Hindlimb muscle (tissue), 1 donor: ENCODE results near the gene CALHM5. TPM values are rescaled to one million over a fixed set of nuclear protein-coding genes. Genes with fewer than 3 reads are reported as not detected.

ENCODE experiments used
- DNase-seq: peaks from one replicate; pipeline ENCODE4 v3.0.0-alpha.2; 2013
- polyA plus RNA-seq: library from polyadenylated mRNA; unstranded; fragments of 120-200 nt; gene quantifications from one replicate; pipeline ENCODE4 v1.2.1, GENCODE V29; 2013; ENCODE audit not compliant: insufficient read length

CALHM5 gene
- polyA plus RNA-seq, 1 donor, result 2.4 TPM

- DNase-seq, result no peak
These were observed 42.0 kb downstream of the CALHM5 start, which contains the start of gene CALHM4 for GRCh38 chr6:116553451-116553850. TSS of gene CALHM4 (plus strand) at chr6:116553751. CDS start at chr6:116553794, 43 bp downstream.

- DNase-seq, result no peak
These were observed 44.6 kb downstream of the CALHM5 start for GRCh38 chr6:116556065-116556464.

GRCh38 chr6:116556814-116557415 lies 45.5 kb downstream of the CALHM5 start:
- no peak for DNase-seq

- DNase-seq, result no peak
These were observed 46.5 kb downstream of the CALHM5 start for GRCh38 chr6:116557893-116558292.

GRCh38 chr6:116560130-116560529 lies 48.7 kb downstream of the CALHM5 start:
- no peak for DNase-seq

- DNase-seq, result peak; percentile 74
These were observed 50.1 kb downstream of the CALHM5 start for GRCh38 chr6:116561377-116562018.

- DNase-seq, result no peak
These were observed 50.6 kb downstream of the CALHM5 start for GRCh38 chr6:116562019-116562403.

GRCh38 chr6:116562614-116563013 lies 51.2 kb downstream of the CALHM5 start:
- no peak for DNase-seq

GRCh38 chr6:116563830-116564229 lies 52.4 kb downstream of the CALHM5 start:
- DNase-seq, result no peak

- no peak for DNase-seq
These were observed 52.9 kb downstream of the CALHM5 start for GRCh38 chr6:116564311-116564710.

- DNase-seq, result no peak
These were observed 53.8 kb downstream of the CALHM5 start for GRCh38 chr6:116564921-116565872.

GRCh38 chr6:116568111-116568510 lies 56.7 kb downstream of the CALHM5 start:
- no peak for DNase-seq

- DNase-seq, result no peak
These were observed 57.6 kb downstream of the CALHM5 start for GRCh38 chr6:116568821-116569755.

- DNase-seq, result peak; percentile 99
These were observed 59.6 kb downstream of the CALHM5 start, which contains the start of gene RWDD1 for GRCh38 chr6:116570856-116571682. TSS of gene RWDD1 (plus strand) at chr6:116571504. CDS start at chr6:116571583, 79 bp downstream.

- no peak for DNase-seq
These were observed 60.2 kb downstream of the CALHM5 start for GRCh38 chr6:116571683-116572000.

- peak; percentile 8 for DNase-seq
These were observed 60.7 kb downstream of the CALHM5 start for GRCh38 chr6:116572162-116572561.

Other genes with a start within 250 kb of the CALHM5 start
- 63.6 TPM for gene TSPYL1, start 231.7 kb upstream of the CALHM5 start, polyA plus RNA-seq
- gene DSE, start 140.7 kb upstream of the CALHM5 start, polyA plus RNA-seq, result 28.9 TPM
- gene CALHM6, start 50.3 kb upstream of the CALHM5 start, polyA plus RNA-seq, result 3.8 TPM
- not detected for gene TRAPPC3L, start 34.0 kb downstream of the CALHM5 start, polyA plus RNA-seq
- gene CALHM4, start 42.1 kb downstream of the CALHM5 start, polyA plus RNA-seq, result not detected
- 46.2 TPM for gene RWDD1, start 59.9 kb downstream of the CALHM5 start, polyA plus RNA-seq
- gene RSPH4A, start 104.8 kb downstream of the CALHM5 start, polyA plus RNA-seq, result 0.50 TPM
- 7.2 TPM for gene ZUP1, start 157.1 kb downstream of the CALHM5 start, polyA plus RNA-seq
- gene KPNA5, start 169.6 kb downstream of the CALHM5 start, polyA plus RNA-seq, result 12.2 TPM